Parathyroid adenoma (tissue), 2 donors: ENCODE measurements around the gene SNX11.

ENCODE experiments used
- H2AFZ ChIP-seq: fragments of 300-600 bp; sonication (generic); one replicate; pipeline ENCODE4 v1.7.0; 2017; ENCODE audit warnings: antibody characterized with exemption, mild to moderate bottlenecking
- H3K27ac ChIP-seq: fragments of 300-600 bp; sonication (generic); one replicate; pipeline ENCODE4 v1.7.0; 2017
- H3K27me3 ChIP-seq: fragments of 300-600 bp; sonication (generic); one replicate; pipeline ENCODE4 v1.7.0; 2017; ENCODE audit warnings: low read length; ENCODE audit not compliant: control insufficient read depth, insufficient read depth
- H3K36me3 ChIP-seq: fragments of 300-600 bp; sonication (generic); one replicate; pipeline ENCODE4 v1.7.0; 2017; ENCODE audit warnings: low read length; ENCODE audit not compliant: control insufficient read depth, insufficient read depth
- H3K4me1 ChIP-seq: fragments of 300-600 bp; sonication (generic); one replicate; pipeline ENCODE4 v1.7.0; 2017; ENCODE audit warnings: control low read depth
- H3K4me2 ChIP-seq: fragments of 300-600 bp; sonication (generic); one replicate; pipeline ENCODE4 v1.7.0; 2017; ENCODE audit warnings: low read length
- H3K4me3 ChIP-seq: fragments of 300-600 bp; sonication (generic); one replicate; pipeline ENCODE4 v1.7.0; 2017; ENCODE audit warnings: low read depth, low read length
- H3K79me2 ChIP-seq: fragments of 300-600 bp; sonication (generic); one replicate; pipeline ENCODE4 v1.7.0; 2017; ENCODE audit warnings: control low read depth
- H3K9ac ChIP-seq: fragments of 300-600 bp; sonication (generic); one replicate; pipeline ENCODE4 v1.7.0; 2017; ENCODE audit warnings: mild to moderate bottlenecking
- H3K9me3 ChIP-seq: fragments of 300-600 bp; sonication (generic); one replicate; pipeline ENCODE4 v1.7.0; 2017; ENCODE audit warnings: low read length; ENCODE audit not compliant: control insufficient read depth
- TF ChIP-seq, protein P1 (sequence below): fragments of 300-600 bp; sonication (generic); IDR thresholded peaks from one replicate; pipeline ENCODE4 v1.7.0; 2017; ENCODE audit warnings: antibody characterized with exemption, mild to moderate bottlenecking
- donor health status: primary hyperparathyroidism.

Gene SNX11

DNA sequence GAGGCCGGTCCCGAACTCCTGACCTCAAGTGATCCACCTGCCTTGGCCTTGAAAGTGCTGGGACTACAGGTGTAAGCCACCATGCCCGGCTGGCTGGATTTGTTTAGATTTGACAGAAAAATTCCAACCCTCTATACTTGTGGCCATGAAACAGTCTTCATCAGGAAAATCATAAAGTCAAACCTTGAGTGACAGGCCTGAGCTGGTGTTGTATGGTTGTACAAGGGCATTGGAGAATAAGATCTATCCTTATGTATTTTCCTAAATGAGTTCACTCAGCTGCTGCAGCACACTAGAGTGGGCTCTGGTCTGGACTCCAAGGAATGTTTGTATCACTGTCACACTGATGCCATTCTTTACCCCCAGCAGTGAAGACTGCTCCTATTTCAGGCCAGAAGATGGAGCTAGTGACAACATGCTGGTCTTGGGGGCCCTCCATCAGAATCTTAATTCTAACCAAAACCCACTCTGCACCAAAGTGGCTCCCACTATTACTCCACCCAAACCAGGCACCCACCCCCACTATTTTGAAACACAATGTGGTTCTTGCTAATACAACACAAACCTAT, 27.4 kb downstream of the SNX11 start:
- no peaks in the 10 kb centered on the region for H3K9me3 ChIP-seq
- no peaks in the 10 kb centered on the region for H3K4me1 ChIP-seq
- no peak overlapping the region for H3K27ac ChIP-seq
- H3K79me2 ChIP-seq, result no peaks in the 10 kb centered on the region
- H3K4me3 ChIP-seq, result no peak overlapping the region
- H3K36me3 ChIP-seq, result no peaks in the 10 kb centered on the region
- H3K9ac ChIP-seq, result no peak overlapping the region
- TF ChIP-seq, protein P1, sequence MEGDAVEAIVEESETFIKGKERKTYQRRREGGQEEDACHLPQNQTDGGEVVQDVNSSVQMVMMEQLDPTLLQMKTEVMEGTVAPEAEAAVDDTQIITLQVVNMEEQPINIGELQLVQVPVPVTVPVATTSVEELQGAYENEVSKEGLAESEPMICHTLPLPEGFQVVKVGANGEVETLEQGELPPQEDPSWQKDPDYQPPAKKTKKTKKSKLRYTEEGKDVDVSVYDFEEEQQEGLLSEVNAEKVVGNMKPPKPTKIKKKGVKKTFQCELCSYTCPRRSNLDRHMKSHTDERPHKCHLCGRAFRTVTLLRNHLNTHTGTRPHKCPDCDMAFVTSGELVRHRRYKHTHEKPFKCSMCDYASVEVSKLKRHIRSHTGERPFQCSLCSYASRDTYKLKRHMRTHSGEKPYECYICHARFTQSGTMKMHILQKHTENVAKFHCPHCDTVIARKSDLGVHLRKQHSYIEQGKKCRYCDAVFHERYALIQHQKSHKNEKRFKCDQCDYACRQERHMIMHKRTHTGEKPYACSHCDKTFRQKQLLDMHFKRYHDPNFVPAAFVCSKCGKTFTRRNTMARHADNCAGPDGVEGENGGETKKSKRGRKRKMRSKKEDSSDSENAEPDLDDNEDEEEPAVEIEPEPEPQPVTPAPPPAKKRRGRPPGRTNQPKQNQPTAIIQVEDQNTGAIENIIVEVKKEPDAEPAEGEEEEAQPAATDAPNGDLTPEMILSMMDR, result no peak
- H3K27me3 ChIP-seq, result no peaks in the 10 kb centered on the region
- H2AFZ ChIP-seq, result no peak overlapping the region
- no peak overlapping the region for H3K4me2 ChIP-seq

DNA sequence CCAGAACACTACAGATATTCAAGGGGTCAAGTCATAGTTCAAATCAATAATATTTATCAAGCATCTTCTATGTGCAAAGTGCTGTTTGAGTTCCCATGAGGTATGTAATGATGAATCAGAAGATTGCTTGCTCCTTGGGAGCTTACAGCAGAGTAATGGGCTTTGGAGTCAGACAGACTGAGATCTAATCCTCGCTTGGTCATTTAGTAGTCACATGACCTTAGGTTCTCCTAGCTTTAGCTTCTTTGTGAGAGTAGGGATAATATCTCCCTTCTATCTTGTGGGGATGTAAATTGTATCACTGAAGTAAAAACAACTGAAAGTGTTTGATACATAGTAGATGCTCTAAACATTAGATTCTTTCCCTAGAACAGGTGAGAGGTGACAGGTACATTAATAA, 30.1 kb downstream of the SNX11 start:
- TF ChIP-seq, protein P1, result no peak
- H3K36me3 ChIP-seq, result no peaks in the 10 kb centered on the region
- no peaks in the 10 kb centered on the region for H3K9me3 ChIP-seq

DNA sequence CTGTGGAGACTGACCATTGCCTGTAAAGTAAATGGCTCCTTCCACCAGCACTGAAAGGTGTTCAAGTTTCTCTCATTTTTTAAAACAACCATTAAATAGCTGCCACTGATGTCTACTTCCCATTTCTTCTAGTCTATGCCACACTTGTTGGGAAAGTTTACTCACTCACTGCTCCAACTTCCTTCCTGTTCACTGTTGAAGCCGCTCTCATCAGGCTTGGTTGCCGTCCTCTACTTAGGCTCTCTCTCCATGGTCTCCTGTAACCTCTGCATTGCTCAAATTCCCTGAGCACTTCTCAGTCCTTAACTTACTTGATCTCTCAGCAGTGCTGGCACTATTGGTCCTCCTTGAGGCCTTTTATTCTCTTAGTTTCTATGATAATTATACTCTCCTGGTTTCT, 32.4 kb downstream of the SNX11 start:
- H3K9me3 ChIP-seq, result no peaks in the 10 kb centered on the region
- no peaks in the 10 kb centered on the region for H3K4me1 ChIP-seq
- H3K4me3 ChIP-seq, result no peak overlapping the region
- H3K27me3 ChIP-seq, result no peaks in the 10 kb centered on the region
- H2AFZ ChIP-seq, result no peak overlapping the region
- TF ChIP-seq, protein P1, result no peak
- H3K4me2 ChIP-seq, result no peak overlapping the region
- H3K36me3 ChIP-seq, result no peaks in the 10 kb centered on the region
- no peaks in the 10 kb centered on the region for H3K79me2 ChIP-seq
- H3K27ac ChIP-seq, result no peak overlapping the region
- H3K9ac ChIP-seq, result no peak overlapping the region

More for the DNA sequence above, 30.1 kb downstream of the SNX11 start:
- Histone ChIP-seq H3K79me2 (no peaks in the 10 kb centered on the region), H2AFZ (no peak overlapping the region), H3K27ac (no peak overlapping the region), H3K4me2 (no peak overlapping the region), H3K27me3 (no peaks in the 10 kb centered on the region), H3K4me1 (no peaks in the 10 kb centered on the region), H3K9ac (no peak overlapping the region), H3K4me3 (no peak overlapping the region)

DNA sequence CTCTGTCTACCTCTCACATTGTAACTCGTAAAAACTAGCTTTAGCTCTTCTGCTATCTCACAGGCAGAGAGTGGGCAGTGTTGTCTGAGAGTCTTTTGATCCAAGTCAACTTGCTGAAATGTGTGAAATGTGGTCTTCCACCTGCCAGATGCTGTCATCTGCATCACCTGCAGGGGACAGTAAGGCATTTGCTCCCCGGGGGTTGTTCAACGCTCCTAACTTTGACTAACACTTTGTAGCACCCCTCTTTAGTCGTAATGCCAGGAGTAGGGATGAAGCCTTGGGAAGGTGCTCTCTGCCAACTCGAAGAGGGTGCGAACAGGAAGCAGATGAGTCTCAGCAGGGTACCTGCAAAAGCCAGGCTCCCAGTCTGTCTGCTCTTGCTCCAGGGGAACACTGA, 36.1 kb downstream of the SNX11 start:
- no peak overlapping the region for H3K4me3 ChIP-seq
- H2AFZ ChIP-seq, result no peak overlapping the region
- no peak overlapping the region for H3K9ac ChIP-seq
- no peaks in the 10 kb centered on the region for H3K27me3 ChIP-seq
- H3K36me3 ChIP-seq, result no peaks in the 10 kb centered on the region
- no peaks in the 10 kb centered on the region for H3K79me2 ChIP-seq
- H3K4me2 ChIP-seq, result no peak overlapping the region
- no peaks in the 10 kb centered on the region for H3K4me1 ChIP-seq
- H3K9me3 ChIP-seq, result no peaks in the 10 kb centered on the region
- TF ChIP-seq, protein P1, result no peak
- no peak overlapping the region for H3K27ac ChIP-seq

DNA sequence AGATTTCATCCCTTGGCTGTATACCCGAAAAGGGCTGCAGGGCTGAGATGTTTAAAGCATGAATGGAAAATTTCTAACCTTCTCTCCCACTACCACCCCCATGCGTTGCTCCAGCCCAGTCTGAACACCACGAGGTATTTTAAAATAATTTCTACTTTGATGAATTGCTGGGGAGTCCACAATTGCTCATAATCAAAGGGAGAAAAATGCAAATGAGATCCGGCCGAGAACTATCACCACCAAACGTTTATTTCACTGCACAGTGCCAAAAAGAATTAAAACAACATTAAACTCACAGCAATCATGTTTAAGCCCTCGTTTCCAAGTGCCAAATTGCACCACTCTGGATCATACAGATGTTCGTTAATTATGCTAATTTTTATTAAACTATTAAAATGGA, 36.7 kb downstream of the SNX11 start:
- no peaks in the 10 kb centered on the region for H3K27me3 ChIP-seq

More for the DNA sequence above, 36.7 kb downstream of the SNX11 start:
- H3K4me1 ChIP-seq, result no peaks in the 10 kb centered on the region
- no peak overlapping the region for H2AFZ ChIP-seq
- no peak overlapping the region for H3K4me3 ChIP-seq
- no peaks in the 10 kb centered on the region for H3K79me2 ChIP-seq
- H3K9me3 ChIP-seq, result no peaks in the 10 kb centered on the region
- H3K27ac ChIP-seq, result no peak overlapping the region
- no peak overlapping the region for H3K9ac ChIP-seq
- no peaks in the 10 kb centered on the region for H3K36me3 ChIP-seq
- TF ChIP-seq, protein P1, result no peak
- no peak overlapping the region for H3K4me2 ChIP-seq
